HS-5 (cell line): ENCODE data around the gene PRKCG.

Experiments used
- DNase-seq: peaks from one replicate; pipeline ENCODE4 v3.0.0-alpha.2; 2012; ENCODE audit warnings: low read depth

Gene PRKCG

GRCh38 chr19:53872762-53873161 lies 9.2 kb upstream of the PRKCG start:
- no peak for DNase-seq

DNA sequence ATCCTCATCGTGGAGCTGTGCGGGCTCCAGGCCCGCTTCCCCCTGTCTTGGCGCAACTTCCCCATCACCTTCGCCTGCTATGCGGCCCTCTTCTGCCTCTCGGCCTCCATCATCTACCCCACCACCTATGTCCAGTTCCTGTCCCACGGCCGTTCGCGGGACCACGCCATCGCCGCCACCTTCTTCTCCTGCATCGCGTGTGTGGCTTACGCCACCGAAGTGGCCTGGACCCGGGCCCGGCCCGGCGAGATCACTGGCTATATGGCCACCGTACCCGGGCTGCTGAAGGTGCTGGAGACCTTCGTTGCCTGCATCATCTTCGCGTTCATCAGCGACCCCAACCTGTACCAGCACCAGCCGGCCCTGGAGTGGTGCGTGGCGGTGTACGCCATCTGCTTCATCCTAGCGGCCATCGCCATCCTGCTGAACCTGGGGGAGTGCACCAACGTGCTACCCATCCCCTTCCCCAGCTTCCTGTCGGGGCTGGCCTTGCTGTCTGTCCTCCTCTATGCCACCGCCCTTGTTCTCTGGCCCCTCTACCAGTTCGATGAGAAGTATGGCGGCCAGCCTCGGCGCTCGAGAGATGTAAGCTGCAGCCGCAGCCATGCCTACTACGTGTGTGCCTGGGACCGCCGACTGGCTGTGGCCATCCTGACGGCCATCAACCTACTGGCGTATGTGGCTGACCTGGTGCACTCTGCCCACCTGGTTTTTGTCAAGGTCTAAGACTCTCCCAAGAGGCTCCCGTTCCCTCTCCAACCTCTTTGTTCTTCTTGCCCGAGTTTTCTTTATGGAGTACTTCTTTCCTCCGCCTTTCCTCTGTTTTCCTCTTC lies 8.0 kb upstream of the PRKCG start:
- no peak for DNase-seq

DNA sequence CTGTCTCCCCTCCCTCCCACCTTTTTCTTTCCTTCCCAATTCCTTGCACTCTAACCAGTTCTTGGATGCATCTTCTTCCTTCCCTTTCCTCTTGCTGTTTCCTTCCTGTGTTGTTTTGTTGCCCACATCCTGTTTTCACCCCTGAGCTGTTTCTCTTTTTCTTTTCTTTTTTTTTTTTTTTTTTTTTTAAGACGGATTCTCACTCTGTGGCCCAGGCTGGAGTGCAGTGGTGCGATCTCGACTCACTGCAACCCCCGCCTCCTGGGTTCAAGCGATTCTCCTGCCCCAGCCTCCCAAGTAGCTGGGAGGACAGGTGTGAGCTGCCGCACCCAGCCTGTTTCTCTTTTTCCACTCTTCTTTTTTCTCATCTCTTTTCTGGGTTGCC lies 7.4 kb upstream of the PRKCG start:
- DNase-seq: no peak

DNA sequence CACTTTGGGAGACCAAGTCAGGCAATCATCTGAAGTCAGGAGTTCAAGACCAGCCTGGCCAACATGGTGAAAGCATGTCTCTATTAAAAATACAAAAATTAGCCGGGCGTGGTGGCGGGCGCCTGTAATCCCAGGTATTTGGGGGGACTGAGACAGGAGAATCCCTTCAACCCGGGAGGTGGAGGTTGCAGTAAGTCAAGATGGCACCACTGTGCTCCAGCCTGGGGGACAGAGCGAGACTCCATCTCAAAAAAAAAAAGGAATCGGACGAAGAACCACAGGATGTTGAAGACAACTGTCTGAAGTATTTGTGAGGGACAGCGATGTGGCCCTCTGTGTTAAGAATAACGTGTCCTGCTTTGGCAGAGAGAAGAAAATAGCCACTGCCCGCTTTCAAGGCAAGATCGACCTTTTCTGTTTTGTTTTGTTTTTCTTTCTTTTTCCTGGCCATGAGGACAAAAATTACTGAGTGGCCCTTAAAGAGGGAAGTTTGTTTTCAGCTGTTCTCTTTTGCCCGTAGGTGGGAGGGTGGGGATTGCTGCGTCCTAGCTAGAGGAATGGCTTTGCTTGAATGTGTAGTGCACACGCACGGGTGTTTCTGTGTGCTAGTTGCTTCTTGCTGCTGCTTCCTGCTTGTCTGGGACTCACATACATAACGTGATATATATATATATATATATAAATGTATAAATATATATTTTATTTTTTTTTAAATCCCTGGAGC lies 6.2 kb upstream of the PRKCG start:
- DNase-seq: no peak

DNA sequence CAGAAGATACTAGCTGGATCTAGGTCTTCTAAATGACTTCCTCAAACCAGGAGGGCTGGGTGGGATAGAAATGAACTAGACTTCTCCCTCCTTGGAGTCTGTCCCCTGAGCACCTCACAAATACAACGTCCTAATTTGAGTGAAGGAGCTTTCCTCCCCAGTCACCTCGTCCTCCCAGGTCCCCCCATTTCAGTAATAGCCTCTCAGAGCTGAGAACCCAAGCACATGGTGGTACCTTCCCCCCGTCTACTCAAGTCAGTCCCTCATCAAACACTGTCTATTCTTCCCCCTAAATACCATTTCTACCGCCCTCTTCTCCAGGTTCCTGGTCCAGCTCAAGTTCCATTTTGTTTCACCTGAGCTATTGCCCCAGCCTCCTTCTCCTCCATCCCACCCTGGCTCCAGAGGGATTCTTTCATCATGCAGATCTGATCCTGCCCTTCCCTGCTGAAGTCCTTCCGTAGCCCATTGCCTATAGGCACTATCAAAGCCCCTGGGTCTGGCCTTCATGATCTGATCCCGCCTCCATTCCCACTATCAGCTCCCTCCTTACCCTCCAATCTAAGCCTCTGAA lies 5.3 kb upstream of the PRKCG start:
- DNase-seq: no peak

DNA sequence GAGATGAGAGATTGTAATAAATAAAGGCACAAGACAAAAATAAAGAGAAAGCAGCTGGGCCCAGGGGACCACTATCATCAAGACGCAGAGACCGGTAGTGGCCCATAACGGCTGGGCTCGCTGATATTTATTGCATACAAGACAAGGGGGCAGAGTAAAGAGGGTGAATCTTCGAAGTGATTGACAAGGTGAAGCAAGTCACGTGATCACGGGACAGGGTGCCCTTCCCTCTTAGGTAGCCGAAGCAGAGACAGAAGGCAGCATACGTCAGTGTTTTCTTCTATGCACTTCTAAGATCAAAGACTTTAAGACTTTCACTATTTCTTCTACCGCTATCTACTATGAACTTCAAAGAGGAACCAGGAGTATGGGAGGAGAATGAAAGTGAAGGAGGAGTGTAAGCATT lies 4.6 kb upstream of the PRKCG start:
- no peak for DNase-seq

GRCh38 chr19:53878776-53879139 lies 3.2 kb upstream of the PRKCG start:
- DNase-seq: no peak

- DNase-seq: no peak
Observed at GRCh38 chr19:53879140-53880081, 2.6 kb upstream of the PRKCG start.

- no peak for DNase-seq
Observed at GRCh38 chr19:53880711-53881481, 1.1 kb upstream of the PRKCG start.

- DNase-seq: no peak
Observed at GRCh38 chr19:53882391-53883050, 524 bp downstream of the PRKCG start.

GRCh38 chr19:53883231-53883661 lies 1.2 kb downstream of the PRKCG start:
- DNase-seq: no peak

DNA sequence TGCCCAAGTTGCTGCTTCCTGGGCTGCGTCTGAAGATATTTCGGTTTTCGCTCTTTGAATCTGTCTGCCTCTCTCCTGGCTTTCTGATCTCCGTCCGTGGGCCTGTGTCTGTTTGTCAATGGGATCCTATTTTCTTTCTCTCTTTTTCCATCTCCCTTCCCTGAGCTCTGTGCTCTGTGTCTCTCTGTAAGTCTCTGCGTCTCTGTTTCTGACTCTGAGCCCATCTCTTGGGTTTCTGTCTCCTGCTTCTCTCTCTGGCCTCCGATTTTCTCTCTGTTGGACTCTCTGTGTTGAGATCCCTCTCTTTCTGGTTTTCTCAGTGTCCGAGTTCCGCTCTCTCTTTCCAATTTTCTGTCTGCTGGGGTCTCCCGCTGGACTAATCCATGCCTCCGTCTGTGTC lies 1.7 kb downstream of the PRKCG start:
- no peak for DNase-seq

GRCh38 chr19:53884256-53884655 lies 2.3 kb downstream of the PRKCG start:
- DNase-seq: no peak

DNA sequence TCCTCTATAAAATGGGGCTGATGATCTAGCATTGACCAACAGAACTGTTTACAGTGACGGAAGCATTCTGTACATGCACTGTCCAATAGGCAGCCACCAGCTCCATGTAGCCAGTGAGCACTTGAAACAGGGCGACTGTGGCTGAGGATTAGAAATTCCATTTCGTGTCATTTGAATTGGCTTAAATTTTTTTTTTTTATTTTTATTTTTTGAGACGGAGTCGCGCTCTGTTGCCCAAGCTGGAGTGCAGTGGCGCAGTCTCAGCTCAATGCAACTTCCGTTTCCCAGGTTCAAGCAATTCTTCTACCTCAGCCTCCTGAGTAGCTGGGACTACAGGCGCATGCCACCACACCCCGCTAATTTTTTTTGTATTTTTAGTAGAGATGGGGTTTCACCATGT lies 3.0 kb downstream of the PRKCG start:
- DNase-seq: no peak

GRCh38 chr19:53892301-53892980 lies 10.4 kb downstream of the PRKCG start:
- DNase-seq: no peak

GRCh38 chr19:53892981-53893325 lies 11.0 kb downstream of the PRKCG start:
- no peak for DNase-seq

DNA sequence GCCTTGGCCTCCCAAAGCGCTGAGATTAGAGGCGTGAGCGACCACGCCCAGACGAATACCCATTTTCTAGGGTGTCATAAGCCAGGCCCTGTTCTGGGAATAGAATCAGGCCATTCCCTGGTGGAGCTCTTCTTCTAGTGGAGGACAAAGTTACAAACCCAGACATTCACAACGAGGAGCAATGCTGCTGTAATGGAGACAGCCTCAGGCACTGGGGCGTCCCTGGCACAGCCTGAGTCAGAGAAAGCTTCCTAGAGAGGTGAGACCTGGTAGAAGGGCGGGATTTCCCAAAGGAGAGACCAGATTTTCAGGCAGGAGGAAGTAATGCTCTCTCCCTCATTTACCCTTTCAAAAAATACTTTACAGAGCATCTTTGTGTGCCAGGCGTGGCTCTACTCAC lies 12.7 kb downstream of the PRKCG start:
- DNase-seq: no peak

- no peak for DNase-seq
Observed at GRCh38 chr19:53896682-53897081, 14.7 kb downstream of the PRKCG start.

DNA sequence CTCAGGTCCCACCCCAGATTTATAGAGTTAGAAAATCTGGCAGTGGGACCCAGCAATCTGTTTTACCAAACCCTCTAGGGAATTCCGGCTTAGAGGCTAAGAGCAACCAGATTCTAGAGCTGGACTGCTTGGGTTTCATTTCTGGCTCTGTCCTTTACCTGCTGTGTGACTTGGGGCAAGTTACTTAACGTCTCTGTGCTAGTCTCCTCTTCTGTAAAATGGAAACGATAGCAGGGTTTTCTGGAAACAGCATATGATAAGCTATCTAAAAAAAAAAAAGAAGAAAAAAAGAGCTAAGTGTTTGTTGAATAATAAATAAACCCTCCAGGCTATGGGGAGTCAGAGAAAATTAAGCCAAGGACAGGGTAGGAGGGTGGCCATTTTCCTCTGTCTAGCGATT lies 15.5 kb downstream of the PRKCG start:
- DNase-seq: no peak

- no peak for DNase-seq
Observed at GRCh38 chr19:53898166-53898565, 16.2 kb downstream of the PRKCG start.
